ENCODE measurements around the gene ATP2A3.
"Not testable (repeated sequence)": the region's sequence is repeated elsewhere in the genome, so short reads cannot be mapped to it uniquely, and the experiment has no call there.

Gene ATP2A3

GRCh38 chr17:3993493-3994220 is 29.4 kb upstream of the ATP2A3 start:
- no peak overlapping the region for H3K4me3 ChIP-seq (ENCODE audit: low read depth, low read length)
- no peak for DNase-seq (ENCODE audit: low read depth)

- no peak for DNase-seq (ENCODE audit: low read depth)
- H3K4me3 ChIP-seq (ENCODE audit: low read depth, low read length): no peak overlapping the region
Observed at GRCh38 chr17:3992370-3992769, 28.1 kb upstream of the ATP2A3 start.

GRCh38 chr17:3991699-3992098 is 27.5 kb upstream of the ATP2A3 start:
- not testable (repeated sequence) for H3K4me3 ChIP-seq (ENCODE audit: low read depth, low read length); DNase-seq (ENCODE audit: low read depth)

GRCh38 chr17:3990386-3991127 is 26.3 kb upstream of the ATP2A3 start:
- no peak overlapping the region for H3K4me3 ChIP-seq (ENCODE audit: low read depth, low read length)
- DNase-seq (ENCODE audit: low read depth): no peak

GRCh38 chr17:3989041-3989886 is 25.0 kb upstream of the ATP2A3 start:
- H3K4me3 ChIP-seq (ENCODE audit: low read depth, low read length): no peak overlapping the region

GRCh38 chr17:3988297-3989040 is 24.2 kb upstream of the ATP2A3 start:
- DNase-seq (ENCODE audit: low read depth): no peak

More at GRCh38 chr17:3989041-3989886, 25.0 kb upstream of the ATP2A3 start:
- DNase-seq (ENCODE audit: low read depth): no peak

GRCh38 chr17:3986939-3987335 is 22.7 kb upstream of the ATP2A3 start:
- H3K4me3 ChIP-seq (ENCODE audit: low read depth, low read length): no peak overlapping the region
- DNase-seq (ENCODE audit: low read depth): no peak

More at GRCh38 chr17:3988297-3989040, 24.2 kb upstream of the ATP2A3 start:
- H3K4me3 ChIP-seq (ENCODE audit: low read depth, low read length): no peak overlapping the region

GRCh38 chr17:3986270-3986938 is 22.2 kb upstream of the ATP2A3 start:
- H3K4me3 ChIP-seq (ENCODE audit: low read depth, low read length): no peak overlapping the region
- no peak for DNase-seq (ENCODE audit: low read depth)

GRCh38 chr17:3985846-3986245 is 21.6 kb upstream of the ATP2A3 start:
- no peak for DNase-seq (ENCODE audit: low read depth)
- H3K4me3 ChIP-seq (ENCODE audit: low read depth, low read length): no peak overlapping the region

- DNase-seq (ENCODE audit: low read depth): no peak
- no peak overlapping the region for H3K4me3 ChIP-seq (ENCODE audit: low read depth, low read length)
Observed at GRCh38 chr17:3983606-3984484, 19.6 kb upstream of the ATP2A3 start.

- no peak for DNase-seq (ENCODE audit: low read depth)
- no peak overlapping the region for H3K4me3 ChIP-seq (ENCODE audit: low read depth, low read length)
Observed at GRCh38 chr17:3982541-3983017, 18.3 kb upstream of the ATP2A3 start.

GRCh38 chr17:3982113-3982512 is 17.9 kb upstream of the ATP2A3 start:
- DNase-seq (ENCODE audit: low read depth): no peak
- H3K4me3 ChIP-seq (ENCODE audit: low read depth, low read length): no peak overlapping the region

GRCh38 chr17:3981455-3981854 is 17.2 kb upstream of the ATP2A3 start:
- DNase-seq (ENCODE audit: low read depth): no peak
- no peak overlapping the region for H3K4me3 ChIP-seq (ENCODE audit: low read depth, low read length)

- no peak overlapping the region for H3K4me3 ChIP-seq (ENCODE audit: low read depth, low read length)
- no peak for DNase-seq (ENCODE audit: low read depth)
Observed at GRCh38 chr17:3980381-3981014, 16.3 kb upstream of the ATP2A3 start.

GRCh38 chr17:3979290-3979611 is 15.0 kb upstream of the ATP2A3 start:
- H3K4me3 ChIP-seq (ENCODE audit: low read depth, low read length): no peak overlapping the region
- DNase-seq (ENCODE audit: low read depth): no peak

GRCh38 chr17:3978421-3979289 is 14.4 kb upstream of the ATP2A3 start:
- H3K4me3 ChIP-seq (ENCODE audit: low read depth, low read length): no peak overlapping the region
- no peak for DNase-seq (ENCODE audit: low read depth)

GRCh38 chr17:3977387-3977786 is 13.2 kb upstream of the ATP2A3 start:
- H3K4me3 ChIP-seq (ENCODE audit: low read depth, low read length): no peak overlapping the region
- no peak for DNase-seq (ENCODE audit: low read depth)

Measured in skeletal muscle cell (primary cell).